Fibroblast of skin of right biceps (primary cell): Measurements from ENCODE around the gene RAB36.
"Not testable (repeated sequence)": the region's sequence is repeated elsewhere in the genome, so short reads cannot be mapped to it uniquely, and the experiment has no call there.

Experiments used
- DNase-seq: peaks from one replicate; pipeline ENCODE4 v3.0.0-alpha.2; 2013

The RAB36 gene

GRCh38 chr22:23121424-23121823, 23.9 kb upstream of the RAB36 start:
- no peak for DNase-seq

- no peak for DNase-seq
Observed at GRCh38 chr22:23122216-23122957, 22.9 kb upstream of the RAB36 start.

GRCh38 chr22:23122992-23123803, 22.1 kb upstream of the RAB36 start:
- DNase-seq, result no peak

- no peak for DNase-seq
Observed at GRCh38 chr22:23123804-23124254, 21.4 kb upstream of the RAB36 start.

GRCh38 chr22:23124611-23125511, 20.4 kb upstream of the RAB36 start:
- DNase-seq, result no peak

- no peak for DNase-seq
Observed at GRCh38 chr22:23125512-23126103, 19.7 kb upstream of the RAB36 start.

GRCh38 chr22:23126165-23127054, 18.9 kb upstream of the RAB36 start:
- DNase-seq, result no peak

GRCh38 chr22:23127055-23127756, 18.1 kb upstream of the RAB36 start:
- DNase-seq, result no peak

- DNase-seq, result no peak
Observed at GRCh38 chr22:23127788-23128187, 17.5 kb upstream of the RAB36 start.

- peak; percentile 74 for DNase-seq
Observed at GRCh38 chr22:23128269-23129108, 16.8 kb upstream of the RAB36 start.

GRCh38 chr22:23129149-23129548, 16.1 kb upstream of the RAB36 start:
- DNase-seq, result no peak

GRCh38 chr22:23130697-23131096, 14.6 kb upstream of the RAB36 start:
- no peak for DNase-seq

GRCh38 chr22:23131931-23132330, 13.3 kb upstream of the RAB36 start:
- DNase-seq, result no peak

GRCh38 chr22:23132376-23133091, 12.7 kb upstream of the RAB36 start:
- no peak for DNase-seq

GRCh38 chr22:23133922-23134321, 11.4 kb upstream of the RAB36 start:
- no peak for DNase-seq

GRCh38 chr22:23136991-23137390, 8.3 kb upstream of the RAB36 start:
- not testable (repeated sequence) for DNase-seq

- no peak for DNase-seq
Observed at GRCh38 chr22:23137468-23137867, 7.8 kb upstream of the RAB36 start.

- peak; percentile 38 for DNase-seq
Observed at GRCh38 chr22:23137905-23138561, 7.2 kb upstream of the RAB36 start.
